ENCODE data around the gene SDHD.

Gene SDHD

DNA sequence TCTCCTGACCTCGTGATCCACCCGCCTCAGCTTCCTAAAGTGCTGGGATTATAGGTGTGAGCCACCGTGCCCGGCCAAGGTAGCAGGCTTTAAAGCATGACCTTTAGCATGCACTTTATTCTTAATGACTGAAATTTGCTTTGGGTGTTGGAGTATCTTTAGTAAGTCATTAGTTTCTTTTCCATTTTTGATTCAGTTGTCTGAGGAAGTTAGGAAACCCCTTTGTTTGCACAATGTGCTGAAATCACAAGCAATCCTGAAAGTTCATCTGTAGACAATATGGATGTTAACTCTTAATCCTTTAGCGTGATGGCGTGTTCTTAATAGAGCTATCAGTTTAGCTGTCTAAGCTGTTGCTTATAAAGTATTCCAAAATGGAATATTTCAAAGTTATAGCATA is 16.8 kb downstream of the SDHD start:
- no peak for DNase-seq (ENCODE audit: low read depth)

GRCh38 chr11:112106070-112106469 is 19.4 kb downstream of the SDHD start:
- DNase-seq (ENCODE audit: low read depth), result no peak

DNA sequence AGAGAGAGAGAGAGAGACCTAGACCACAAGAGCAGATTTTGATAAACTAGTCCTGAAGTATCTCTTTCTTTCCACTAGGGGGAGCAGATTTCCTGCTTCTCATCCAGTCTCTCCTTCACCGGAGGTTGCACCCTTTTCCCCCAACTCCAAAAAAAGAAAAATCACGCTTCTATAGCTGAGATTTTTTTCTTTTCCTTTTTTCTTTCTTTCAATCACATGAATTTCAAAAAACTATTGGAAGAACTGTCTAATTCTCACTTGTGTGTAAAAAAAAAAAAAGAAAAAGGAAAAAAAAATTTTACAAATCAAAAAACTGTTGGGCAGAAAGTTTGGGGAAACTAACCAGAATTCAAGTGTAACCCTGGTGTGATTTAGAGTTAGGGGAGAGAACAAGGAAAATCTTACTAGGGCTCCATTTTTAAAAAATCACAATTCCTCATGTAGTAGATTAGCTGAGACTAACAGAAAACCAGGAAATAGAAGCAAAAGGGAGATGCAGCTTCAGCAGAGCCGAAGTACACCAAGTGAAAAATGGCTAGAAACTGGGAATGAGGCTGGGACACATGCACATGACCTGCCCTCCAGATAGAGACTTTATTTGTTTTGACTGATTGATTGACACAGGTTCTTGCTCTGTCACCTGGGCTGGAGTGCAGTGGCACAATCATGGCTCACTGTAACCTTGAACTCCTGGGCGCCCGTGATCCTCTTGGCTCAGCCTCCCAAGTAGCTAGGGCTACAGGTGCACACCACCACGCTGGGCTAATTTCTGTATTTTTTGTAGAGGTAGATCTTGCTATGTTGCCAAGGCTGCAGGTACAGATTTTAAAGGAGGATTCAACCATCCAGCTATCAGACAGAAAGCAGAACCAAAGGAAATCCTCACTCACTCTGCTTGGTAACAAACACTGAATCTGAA is 27.1 kb downstream of the SDHD start:
- no peak for DNase-seq (ENCODE audit: low read depth)

DNA sequence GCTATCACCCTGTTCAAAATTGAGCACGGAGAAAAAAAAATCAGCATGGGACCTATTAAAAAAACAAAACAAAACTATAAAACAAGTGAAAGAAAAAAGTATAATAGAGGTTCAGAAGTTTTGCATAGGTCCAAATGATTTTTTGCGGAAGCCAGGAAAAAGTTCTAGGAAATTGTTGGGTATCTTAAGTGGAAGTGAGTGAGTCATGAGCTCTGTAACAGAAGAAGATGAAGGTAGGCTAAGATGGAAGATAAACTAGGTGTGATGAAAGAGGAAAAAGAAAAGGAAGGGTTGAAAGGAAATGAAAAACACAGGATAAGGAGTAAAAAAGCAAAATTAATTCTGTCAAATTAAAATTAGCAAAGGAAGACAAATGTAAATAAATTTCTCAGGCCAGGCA is 27.8 kb downstream of the SDHD start:
- no peak for DNase-seq (ENCODE audit: low read depth)

GRCh38 chr11:112115386-112115785 is 28.7 kb downstream of the SDHD start:
- no peak for DNase-seq (ENCODE audit: low read depth)

DNA sequence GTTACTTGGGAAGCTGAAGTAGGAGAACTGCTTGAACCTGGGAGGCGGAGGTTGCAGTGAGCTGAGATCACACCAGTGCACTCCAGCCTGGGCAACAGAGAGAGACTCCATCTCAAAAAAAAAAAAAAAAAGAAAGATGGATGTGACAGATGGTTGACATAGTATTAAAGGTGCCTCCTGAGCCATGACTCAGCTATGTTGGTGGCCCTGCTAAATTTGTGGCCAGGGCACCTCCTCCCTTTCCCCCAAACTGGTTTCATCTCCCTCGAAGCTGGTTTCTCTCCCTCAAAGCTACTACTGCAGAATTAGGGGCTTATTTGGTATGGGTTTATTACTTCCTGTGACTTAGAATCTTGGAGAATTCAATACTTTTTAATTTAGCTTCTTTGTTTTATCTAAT is 31.5 kb downstream of the SDHD start:
- DNase-seq (ENCODE audit: low read depth), result no peak

DNA sequence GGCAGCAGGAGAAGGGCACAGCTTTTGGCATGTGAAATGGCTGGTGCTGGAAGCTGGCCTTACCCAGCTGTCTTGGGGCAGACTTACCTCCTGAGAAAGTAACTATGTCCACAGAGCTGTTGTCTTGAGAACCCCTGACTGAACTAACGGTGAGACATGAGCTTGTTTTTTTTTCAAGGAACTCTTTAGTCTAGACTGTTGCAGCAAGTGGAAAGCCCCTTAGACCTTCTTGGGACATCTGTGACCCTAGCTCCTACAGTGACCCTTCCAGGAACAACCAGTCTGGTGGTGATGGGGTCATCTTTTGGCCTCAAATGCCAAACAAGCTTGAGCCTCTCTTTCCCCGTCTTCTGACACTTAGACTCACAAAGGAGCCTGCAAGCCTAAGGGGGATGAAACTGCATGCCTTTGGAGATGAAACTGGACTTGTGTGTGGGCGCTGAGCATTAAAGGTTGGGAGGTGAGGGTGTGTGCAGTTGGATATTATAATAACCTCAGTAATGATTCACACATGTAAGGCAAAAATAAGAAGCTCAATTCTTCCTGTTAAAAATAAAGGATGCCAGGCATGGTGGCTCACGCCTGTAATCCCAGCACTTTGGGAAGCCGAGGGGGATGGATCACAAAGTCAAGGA is 35.4 kb downstream of the SDHD start:
- DNase-seq (ENCODE audit: low read depth), result no peak

DNA sequence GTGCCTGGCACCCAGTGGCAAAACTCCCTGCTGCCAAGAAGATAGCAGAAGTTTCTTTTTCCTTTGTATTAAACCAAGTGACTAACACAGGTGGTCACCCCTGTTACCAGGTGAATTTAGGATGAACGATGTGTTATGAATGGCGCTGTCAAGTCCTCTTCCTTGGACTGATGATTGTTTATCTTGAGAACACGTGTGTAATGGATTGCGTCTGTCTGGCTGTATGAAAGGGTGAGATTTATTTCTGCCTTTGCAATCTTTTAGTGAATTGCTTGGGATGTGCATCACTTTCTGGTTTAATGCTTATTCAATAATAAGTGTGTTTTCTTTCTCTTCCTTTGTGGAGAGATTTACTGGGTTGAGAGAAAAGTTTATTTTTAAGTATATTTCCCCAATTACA is 36.5 kb downstream of the SDHD start:
- DNase-seq (ENCODE audit: low read depth), result no peak

DNA sequence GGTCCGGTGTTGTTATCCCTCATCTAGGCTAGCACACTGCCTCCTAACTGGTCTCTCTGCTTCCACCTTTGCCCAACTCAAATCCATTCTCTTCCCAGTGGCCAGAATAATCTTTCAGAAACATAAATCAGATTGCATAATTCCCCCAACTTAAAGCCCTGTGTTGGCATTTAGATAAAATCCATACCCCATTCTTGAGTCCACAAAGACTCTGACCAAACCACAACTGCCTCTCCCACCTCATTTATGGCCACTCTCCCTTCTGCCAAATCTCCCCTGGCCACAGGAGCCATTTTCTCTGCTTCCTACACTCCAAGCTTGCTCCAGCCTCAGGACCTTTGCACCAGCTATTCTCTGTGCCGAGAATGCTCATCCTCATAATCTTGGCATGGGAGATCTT is 40.4 kb downstream of the SDHD start:
- no peak for DNase-seq (ENCODE audit: low read depth)

DNA sequence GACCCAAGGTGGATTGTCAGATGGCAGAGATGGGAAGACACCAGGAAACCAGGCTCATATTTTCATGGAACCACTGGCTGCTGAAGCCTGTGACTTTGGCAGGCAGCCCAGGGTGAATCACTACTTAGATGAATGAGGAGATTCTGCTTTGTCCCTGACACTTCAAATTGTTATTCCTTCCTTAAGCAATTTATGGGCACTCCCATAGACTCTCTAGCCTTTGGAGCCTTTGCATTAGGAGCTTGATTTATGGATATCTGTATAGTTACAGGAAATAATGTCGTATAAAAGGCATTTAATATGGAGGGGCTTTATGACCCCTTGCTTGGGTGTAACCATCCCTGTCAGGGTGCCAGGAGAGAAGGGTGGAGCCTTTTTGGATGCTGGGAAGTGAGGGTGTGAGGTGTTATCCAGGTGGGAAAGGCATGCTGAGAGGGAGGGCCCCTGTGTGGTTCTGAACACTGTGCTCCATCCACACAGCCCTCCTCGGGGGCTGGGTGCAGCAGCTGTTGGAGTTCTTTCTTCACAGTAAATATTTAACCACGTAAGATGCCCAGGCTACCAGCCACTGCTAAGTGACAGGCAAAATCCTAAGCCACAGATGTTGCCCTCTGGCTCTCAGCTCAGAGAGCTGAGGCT is 41.9 kb downstream of the SDHD start:
- no peak for DNase-seq (ENCODE audit: low read depth)

DNA sequence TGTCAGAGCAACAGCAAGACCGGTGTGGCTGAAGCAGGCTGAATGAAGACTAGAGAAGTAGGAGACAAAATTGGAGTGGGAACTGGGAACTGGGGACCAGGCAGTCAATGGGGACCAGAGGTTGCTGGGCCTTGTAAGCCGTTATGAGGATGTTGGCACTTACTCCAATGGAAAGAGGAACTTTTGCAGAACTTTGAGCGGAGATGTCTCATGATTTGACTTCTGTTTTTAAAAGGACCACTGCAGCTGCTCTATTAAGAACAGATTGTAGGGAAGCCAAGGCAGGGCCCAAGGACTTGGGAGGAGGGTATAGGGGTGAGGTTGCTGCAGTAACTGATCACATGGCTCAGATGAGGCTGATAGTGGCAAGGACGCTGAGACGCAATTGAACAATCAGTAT is 43.0 kb downstream of the SDHD start:
- DNase-seq (ENCODE audit: low read depth), result no peak

DNA sequence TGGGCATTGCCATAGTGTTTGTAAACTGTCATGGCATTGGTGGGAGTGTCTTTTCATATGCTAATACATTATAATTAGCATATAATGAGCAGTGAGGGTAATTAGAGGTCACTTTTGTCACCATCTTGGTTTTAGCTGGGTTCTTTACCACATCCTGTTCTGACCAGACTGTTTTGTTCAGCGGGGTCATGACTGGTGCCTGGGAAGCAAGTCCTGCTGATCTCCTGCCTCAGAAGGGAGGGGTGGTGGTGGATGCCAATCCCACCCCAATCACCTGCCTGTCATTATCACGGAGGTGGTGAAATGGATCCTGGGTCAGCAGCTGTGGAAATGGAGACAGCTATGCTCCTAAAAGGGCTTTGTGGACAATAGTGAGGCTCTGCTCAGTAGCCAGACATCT is 46.1 kb downstream of the SDHD start:
- DNase-seq (ENCODE audit: low read depth), result no peak

- DNase-seq (ENCODE audit: low read depth), result no peak
Measured at GRCh38 chr11:112134473-112134872, 47.8 kb downstream of the SDHD start.

DNA sequence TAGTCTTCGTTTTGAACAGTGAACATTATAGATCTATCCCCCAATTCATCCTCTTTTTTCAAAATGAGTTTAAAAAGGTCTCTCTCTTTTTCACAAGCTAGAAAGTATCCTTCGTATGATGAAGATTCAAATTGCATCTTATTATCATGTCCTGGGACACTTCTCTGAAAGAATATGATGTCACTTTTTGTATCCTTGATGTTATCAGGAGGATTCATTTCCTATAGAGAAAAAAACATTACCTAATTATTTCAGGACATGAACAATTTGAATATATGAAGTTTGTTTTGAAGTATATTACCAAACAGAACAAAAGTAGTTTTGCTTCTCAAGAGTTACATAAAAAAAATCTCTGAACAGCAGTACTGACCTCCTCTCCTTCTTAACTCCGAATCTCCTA is 56.9 kb downstream of the SDHD start:
- no peak for DNase-seq (ENCODE audit: low read depth)

Data from stimulated activated CD4-positive, alpha-beta T cell treated with anti-CD3 and anti-CD28 coated beads, Interleukin-2, amount 100 ng/mL, for 4 hours (primary cell).